ENCODE data around the gene GNB1L. TPM values are rescaled to one million over a fixed set of nuclear protein-coding genes. Genes with fewer than 3 reads are reported as not detected.
A peak's percentile ranks its signal among the peaks of the same experiment; 100 is the strongest.

The GNB1L gene
- total RNA-seq, 2 donors from 2014 or later = 5.6 to 12.0 TPM

GRCh38 chr22:19875531-19876313 lies 21.0 kb upstream of the GNB1L start:
- no peak for DNase-seq (ENCODE audit: low spot score)
- H3K27me3 ChIP-seq (replicated peaks; ENCODE audit: insufficient read depth) = no peaks in the 10 kb centered on the region
- 71% methylated on average over 22 of the region's 23 CpGs for WGBS
- H3K4me1 ChIP-seq (replicated peaks) = peaks cover 42% of the 10 kb centered on the region
- no peaks in the 10 kb centered on the region for H3K9me3 ChIP-seq
- no peaks in the 10 kb centered on the region for H3K36me3 ChIP-seq
- H3K4me3 ChIP-seq = no peak overlapping the region
- intact Hi-C loops (cut with DNase I) = no loop called here
- peak overlapping the region; percentile 63 to 69 for H3K27ac ChIP-seq
- TF ChIP-seq POLR2A (IDR thresholded peaks at IDR 0.05) (no peak), CTCF (IDR thresholded peaks at IDR 0.05) (no peak), POLR2AphosphoS5 (IDR thresholded peaks at IDR 0.05) (no peak)

DNA sequence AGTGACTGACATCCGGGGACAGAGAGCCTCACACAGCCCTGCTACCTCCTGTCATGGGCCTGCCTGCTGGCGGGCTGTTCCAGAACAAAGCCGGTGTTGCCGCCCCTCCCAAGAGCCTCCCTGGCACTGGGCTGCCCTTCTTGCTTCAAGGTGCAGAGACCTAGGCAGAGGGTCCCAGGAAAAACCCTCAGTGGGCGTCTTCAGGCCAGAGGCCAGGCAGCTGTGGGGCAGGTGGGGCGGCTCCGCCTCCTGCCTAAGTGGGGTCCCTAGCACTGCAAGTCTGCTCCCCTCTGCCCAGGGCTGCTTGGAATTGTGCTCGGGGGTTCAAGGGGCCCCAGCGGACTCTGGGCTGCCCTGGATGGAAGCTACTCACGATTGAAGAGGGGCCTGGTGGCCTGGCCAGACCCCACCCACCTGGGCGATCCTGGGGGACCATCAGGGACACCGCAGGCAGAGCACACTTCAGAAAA lies 20.4 kb upstream of the GNB1L start:
- no peaks in the 10 kb centered on the region for H3K9me3 ChIP-seq
- TF ChIP-seq POLR2A (IDR thresholded peaks at IDR 0.05) (no peak), POLR2AphosphoS5 (IDR thresholded peaks at IDR 0.05) (no peak)
- H3K4me1 ChIP-seq (replicated peaks) = peaks cover 41% of the 10 kb centered on the region
- H3K27ac ChIP-seq = peak overlapping the region; percentile 63 to 69
- no peak overlapping the region for H3K4me3 ChIP-seq
- DNase-seq (ENCODE audit: low spot score) = no peak
- WGBS = 68% methylated on average over 12 of the region's 12 CpGs
- H3K27me3 ChIP-seq (replicated peaks; ENCODE audit: insufficient read depth) = no peaks in the 10 kb centered on the region
- intact Hi-C loops (cut with DNase I) = no loop called here
- H3K36me3 ChIP-seq = no peaks in the 10 kb centered on the region

DNA sequence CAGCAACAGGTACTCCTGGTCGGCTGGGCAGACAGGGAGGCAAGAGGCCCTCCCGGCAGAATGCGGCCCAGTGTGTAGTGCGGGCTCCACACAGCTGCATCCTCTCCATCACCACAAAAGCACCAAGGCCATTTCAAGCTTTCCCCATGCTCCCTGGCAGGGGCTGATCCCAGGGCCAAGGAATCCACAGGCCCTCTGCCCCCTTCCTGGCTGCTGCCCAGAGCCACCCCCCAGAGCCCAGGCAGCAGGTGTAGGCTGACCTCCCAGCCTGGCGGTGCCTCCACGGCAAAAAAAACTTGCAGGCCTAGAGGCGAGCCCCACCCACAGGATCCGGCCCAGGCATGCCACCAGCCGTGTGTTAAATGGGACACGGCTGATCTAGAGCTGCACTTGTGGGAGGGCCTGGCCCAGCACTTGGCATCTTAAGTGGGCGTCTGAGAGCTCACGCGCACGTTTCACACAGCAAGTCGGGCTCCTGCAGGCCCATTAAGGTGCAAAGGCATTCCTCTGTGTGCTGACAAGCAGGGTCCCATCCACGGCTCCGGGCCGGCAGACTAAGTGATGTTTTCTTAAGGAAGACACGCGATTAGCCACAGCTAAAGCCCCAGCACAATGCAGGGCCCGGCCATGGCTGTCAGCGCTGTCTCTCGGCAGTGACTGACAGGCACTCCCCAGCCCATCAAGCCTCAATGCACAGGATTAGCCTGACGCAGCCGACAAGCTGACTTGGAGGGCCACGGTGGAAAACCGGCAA lies 19.8 kb upstream of the GNB1L start:
- intact Hi-C loops (cut with DNase I) = no loop called here
- Histone ChIP-seq H3K9me3 (no peaks in the 10 kb centered on the region), H3K4me1 (replicated peaks) (peaks cover 35% of the 10 kb centered on the region), H3K27me3 (replicated peaks; ENCODE audit: insufficient read depth) (no peaks in the 10 kb centered on the region), H3K36me3 (no peaks in the 10 kb centered on the region), H3K27ac (peak overlapping the region; percentile 63 to 69), H3K4me3 (no peak overlapping the region)
- WGBS = 44% methylated on average over 26 of the region's 27 CpGs
- TF ChIP-seq POLR2AphosphoS5 (IDR thresholded peaks at IDR 0.05) = peak; percentile 36
- TF ChIP-seq POLR2A (IDR thresholded peaks at IDR 0.05) = no peak
- TF ChIP-seq CTCF (IDR thresholded peaks at IDR 0.05) = no peak
- DNase-seq (ENCODE audit: low spot score) = peak; percentile 73

GRCh38 chr22:19873960-19874306 lies 19.3 kb upstream of the GNB1L start:
- TF ChIP-seq POLR2A (IDR thresholded peaks at IDR 0.05) (no peak), CTCF (IDR thresholded peaks at IDR 0.05) (no peak), POLR2AphosphoS5 (IDR thresholded peaks at IDR 0.05) (no peak)
- intact Hi-C loops (cut with DNase I) = no loop called here
- DNase-seq (ENCODE audit: low spot score) = no peak
- no peaks in the 10 kb centered on the region for H3K36me3 ChIP-seq
- H3K27ac ChIP-seq = peak overlapping the region; percentile 63 to 69
- H3K9me3 ChIP-seq = no peaks in the 10 kb centered on the region
- WGBS = 71% methylated on average over 7 of the region's 7 CpGs
- no peak overlapping the region for H3K4me3 ChIP-seq
- no peaks in the 10 kb centered on the region for H3K27me3 ChIP-seq (replicated peaks; ENCODE audit: insufficient read depth)
- H3K4me1 ChIP-seq (replicated peaks) = peaks cover 35% of the 10 kb centered on the region

DNA sequence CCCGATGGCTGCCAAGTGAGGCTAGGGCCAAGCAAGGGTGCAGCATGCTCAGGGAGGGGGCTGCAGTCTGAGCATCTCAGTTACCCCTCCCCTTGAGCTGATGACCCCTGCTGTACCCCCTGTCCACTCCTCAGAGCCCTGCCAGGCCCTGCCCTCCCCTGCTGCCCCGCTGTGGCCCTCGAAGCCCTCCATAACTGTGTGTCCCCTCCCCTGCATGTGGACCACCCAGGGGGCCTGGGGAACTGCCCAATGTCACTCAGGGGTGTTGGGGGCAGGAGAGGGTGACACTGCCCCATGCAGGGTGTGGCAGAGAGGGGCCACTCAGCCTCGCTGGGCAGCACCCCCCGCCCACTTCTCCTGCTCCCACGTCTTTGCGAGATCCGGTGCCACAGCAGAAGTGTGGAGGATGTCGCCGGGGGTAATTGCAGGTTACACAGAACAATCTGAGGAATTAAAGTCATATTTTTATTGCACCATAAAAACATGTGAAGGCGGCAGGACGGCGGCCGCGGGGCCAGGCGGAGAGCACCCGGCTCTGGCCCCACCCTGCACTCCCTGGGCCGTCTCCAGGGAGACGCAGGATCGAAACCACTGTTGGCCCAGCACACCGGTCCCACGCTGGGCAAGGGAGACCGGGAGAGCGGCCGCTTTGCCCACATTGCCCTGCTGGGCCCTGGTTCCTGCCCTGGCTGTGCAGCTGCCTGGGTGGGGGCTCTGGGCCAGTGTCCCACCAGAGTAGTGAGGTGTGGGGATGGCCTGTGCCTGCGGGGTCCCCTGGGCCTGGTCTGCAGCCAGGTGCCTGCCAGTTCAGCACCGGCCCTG lies 18.7 kb upstream of the GNB1L start:
- WGBS = 64% methylated on average over 15 of the region's 27 CpGs
- intact Hi-C loops (cut with DNase I) = no loop called here
- Histone ChIP-seq H3K4me3 (no peak overlapping the region), H3K4me1 (replicated peaks) (peaks cover 30% of the 10 kb centered on the region), H3K27ac (peak overlapping the region; percentile 63 to 69), H3K27me3 (replicated peaks; ENCODE audit: insufficient read depth) (no peaks in the 10 kb centered on the region), H3K36me3 (no peaks in the 10 kb centered on the region), H3K9me3 (no peaks in the 10 kb centered on the region)
- TF ChIP-seq POLR2AphosphoS5 (IDR thresholded peaks at IDR 0.05) (no peak), CTCF (IDR thresholded peaks at IDR 0.05) (no peak), POLR2A (IDR thresholded peaks at IDR 0.05) (no peak)
- no peak for DNase-seq (ENCODE audit: low spot score)

Data from prostate gland (tissue), 2 donors.